ENCODE results near the gene DDX10.
"Not testable (repeated sequence)": the region's sequence is repeated elsewhere in the genome, so short reads cannot be mapped to it uniquely, and the experiment has no call there.

Gene DDX10

DNA sequence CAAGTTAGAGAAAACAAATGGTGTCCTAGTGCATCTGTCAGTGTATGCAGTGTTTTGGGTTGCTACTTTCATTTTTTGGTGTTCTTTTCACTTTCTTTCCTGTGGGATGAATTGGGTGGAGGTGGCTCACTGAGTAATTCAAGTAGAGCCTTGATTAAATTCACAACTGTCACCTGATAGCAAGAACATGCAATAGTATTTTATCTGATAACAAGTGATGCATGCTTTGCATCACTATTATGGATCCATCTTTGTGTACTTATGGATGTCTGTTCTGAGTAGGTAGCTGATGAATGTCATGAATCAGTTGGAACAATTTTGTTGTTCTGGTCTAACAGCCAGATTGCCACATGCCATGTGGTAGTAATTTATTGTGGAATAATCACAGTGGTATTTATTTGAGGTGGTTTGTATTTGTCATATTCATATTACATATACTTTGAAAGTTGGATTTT, 87.5 kb downstream of the DDX10 start:
- TF ChIP-seq GATA1 (IDR thresholded peaks at IDR 0.05; ENCODE audit: low read depth, low read length) (no peak), POLR2A (IDR thresholded peaks at IDR 0.05; ENCODE audit: low read length) (no peak)
- DNase-seq, result no peak

DNA sequence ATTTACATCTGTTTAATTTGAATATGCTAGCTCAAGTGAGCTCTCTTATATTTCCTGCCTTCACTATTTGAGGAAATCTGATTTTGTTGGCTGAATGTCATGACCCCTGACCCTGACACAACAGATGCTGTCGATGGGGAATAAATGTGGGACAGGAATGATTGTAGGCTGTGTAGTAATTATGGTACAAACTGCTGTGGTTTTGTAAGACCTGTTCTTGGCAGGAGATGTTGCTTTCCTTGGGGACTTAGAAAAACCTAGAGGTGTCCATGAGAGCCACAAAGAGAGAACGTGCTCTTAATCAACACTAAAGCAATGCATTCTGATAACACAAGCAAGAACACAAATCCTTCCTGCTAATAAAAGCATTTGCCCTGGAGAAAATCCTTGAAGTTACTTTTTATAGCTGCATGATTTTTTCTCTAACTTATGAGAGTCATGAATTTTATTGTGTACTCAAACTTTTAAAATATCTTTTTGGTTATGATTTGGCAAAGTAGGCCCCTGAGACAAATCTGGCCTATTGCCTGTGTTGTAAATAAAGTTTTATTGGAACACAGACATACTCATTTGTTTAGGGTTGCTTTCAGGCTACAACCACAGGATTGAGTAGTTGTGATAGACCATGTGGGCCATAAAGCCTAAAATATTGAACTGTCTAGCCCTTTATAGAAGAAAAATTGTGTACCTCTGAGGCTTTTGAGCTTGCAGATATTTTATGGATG, 90.2 kb downstream of the DDX10 start:
- TF ChIP-seq GATA1 (IDR thresholded peaks at IDR 0.05; ENCODE audit: low read depth, low read length) (no peak), POLR2A (IDR thresholded peaks at IDR 0.05; ENCODE audit: low read length) (no peak)
- DNase-seq, result no peak

DNA sequence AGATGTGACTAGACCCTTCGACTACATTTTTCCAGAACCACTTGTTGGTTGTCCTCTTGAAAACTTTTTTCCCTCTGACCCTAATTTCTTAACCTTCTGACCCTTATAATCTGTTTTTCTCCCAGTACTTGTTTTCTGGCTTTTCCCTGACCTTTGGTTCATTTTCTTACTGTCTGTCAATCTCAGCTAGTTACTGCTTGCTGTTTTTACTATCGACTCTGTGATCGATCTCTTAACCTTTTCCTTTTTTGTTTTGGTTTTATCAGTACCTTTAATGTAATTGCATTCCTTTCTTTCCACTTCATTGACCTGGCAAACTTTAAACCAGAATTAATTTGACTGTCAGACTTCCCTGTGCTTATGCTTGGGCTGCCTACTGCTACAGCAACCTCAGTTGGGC, 92.8 kb downstream of the DDX10 start:
- DNase-seq, result no peak
- TF ChIP-seq GATA1 (IDR thresholded peaks at IDR 0.05; ENCODE audit: low read depth, low read length), result no peak
- TF ChIP-seq POLR2A (IDR thresholded peaks at IDR 0.05; ENCODE audit: low read length), result no peak

- TF ChIP-seq POLR2A (IDR thresholded peaks at IDR 0.05; ENCODE audit: low read length), result no peak
- no peak for TF ChIP-seq GATA1 (IDR thresholded peaks at IDR 0.05; ENCODE audit: low read depth, low read length)
- DNase-seq, result no peak
These were observed 93.6 kb downstream of the DDX10 start for GRCh38 chr11:108758458-108758857.

GRCh38 chr11:108766596-108767173, 101.8 kb downstream of the DDX10 start:
- TF ChIP-seq GATA1 (IDR thresholded peaks at IDR 0.05; ENCODE audit: low read depth, low read length), result no peak
- no peak for TF ChIP-seq POLR2A (IDR thresholded peaks at IDR 0.05; ENCODE audit: low read length)

DNA sequence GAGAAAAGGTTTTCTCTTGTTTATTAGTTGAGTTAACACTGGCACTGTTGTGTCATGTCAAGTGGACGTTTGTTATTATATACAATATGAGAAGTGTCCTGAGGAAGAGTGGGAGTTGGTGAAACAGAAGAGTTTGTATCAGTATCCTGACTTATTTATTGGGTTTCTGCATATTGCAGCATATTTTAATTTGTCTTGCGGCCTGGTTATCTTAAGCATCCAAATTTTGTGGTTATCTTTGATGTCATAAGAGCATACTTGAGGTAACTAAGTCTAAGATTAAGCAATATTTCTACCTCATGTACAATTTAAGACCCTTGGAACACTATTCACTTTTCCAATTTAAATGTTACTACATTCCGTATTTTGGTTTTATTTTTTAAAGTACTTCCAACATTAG, 103.5 kb downstream of the DDX10 start:
- no peak for DNase-seq
- TF ChIP-seq POLR2A (IDR thresholded peaks at IDR 0.05; ENCODE audit: low read length) (no peak), GATA1 (IDR thresholded peaks at IDR 0.05; ENCODE audit: low read depth, low read length) (no peak)

More at GRCh38 chr11:108766596-108767173, 101.8 kb downstream of the DDX10 start:
- no peak for DNase-seq

GRCh38 chr11:108768964-108769363, 104.1 kb downstream of the DDX10 start:
- TF ChIP-seq GATA1 (IDR thresholded peaks at IDR 0.05; ENCODE audit: low read depth, low read length) (no peak), POLR2A (IDR thresholded peaks at IDR 0.05; ENCODE audit: low read length) (no peak)
- no peak for DNase-seq

DNA sequence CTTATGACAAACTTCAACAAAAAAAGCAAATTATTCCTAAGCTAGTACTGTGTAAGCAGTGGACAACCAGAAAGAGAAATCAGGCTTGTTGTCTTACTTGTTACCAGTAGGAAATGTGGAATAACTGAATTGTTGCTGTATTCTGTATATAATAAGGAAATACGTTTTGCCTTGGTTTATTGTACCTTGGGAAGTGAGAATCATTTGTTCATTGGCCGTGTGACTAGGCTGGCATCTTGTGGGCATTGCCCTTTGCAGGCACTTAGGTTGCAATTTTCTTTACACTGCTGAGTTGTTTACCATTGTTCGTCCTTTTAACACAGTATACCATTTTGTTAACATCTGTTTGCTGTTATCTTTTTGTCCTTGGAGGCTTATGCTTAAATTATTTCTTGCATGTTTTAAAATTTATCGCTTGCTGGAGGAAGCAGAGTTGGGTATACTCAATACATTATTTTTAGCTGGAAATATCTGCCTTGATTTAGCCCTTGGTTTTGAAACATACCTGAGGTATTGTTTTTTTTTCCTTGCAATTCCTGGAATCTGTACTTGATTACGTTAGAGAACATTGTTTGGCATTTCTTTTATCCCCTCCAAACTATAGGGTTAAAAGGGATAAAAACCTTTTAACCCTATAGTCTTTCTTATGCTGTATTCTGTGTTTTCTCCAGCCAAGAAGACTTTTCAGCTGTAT, 109.3 kb downstream of the DDX10 start:
- TF ChIP-seq POLR2A (IDR thresholded peaks at IDR 0.05; ENCODE audit: low read length) (no peak), GATA1 (IDR thresholded peaks at IDR 0.05; ENCODE audit: low read depth, low read length) (no peak)
- no peak for DNase-seq

DNA sequence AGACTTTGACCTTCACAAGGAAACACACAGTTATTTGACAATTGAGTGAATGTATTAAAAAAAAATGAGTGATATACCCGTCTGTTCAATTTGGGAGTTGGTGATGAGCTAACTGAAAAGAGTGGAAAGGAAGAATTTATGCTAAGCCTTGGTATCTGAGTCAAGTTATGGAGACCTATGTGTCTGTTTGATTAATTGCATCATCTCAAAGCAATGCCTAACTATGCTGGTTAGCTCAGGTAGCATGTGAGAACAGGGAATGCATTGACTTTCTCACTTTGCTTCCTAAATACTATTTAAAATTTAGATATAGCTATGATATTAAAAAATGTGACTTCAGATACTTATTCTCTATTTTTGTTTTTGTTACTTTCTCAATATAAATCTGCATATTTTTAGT, 110.5 kb downstream of the DDX10 start:
- DNase-seq, result no peak
- TF ChIP-seq GATA1 (IDR thresholded peaks at IDR 0.05; ENCODE audit: low read depth, low read length) (no peak), POLR2A (IDR thresholded peaks at IDR 0.05; ENCODE audit: low read length) (no peak)

GRCh38 chr11:108779147-108779546, 114.3 kb downstream of the DDX10 start:
- not testable (repeated sequence) for DNase-seq

DNA sequence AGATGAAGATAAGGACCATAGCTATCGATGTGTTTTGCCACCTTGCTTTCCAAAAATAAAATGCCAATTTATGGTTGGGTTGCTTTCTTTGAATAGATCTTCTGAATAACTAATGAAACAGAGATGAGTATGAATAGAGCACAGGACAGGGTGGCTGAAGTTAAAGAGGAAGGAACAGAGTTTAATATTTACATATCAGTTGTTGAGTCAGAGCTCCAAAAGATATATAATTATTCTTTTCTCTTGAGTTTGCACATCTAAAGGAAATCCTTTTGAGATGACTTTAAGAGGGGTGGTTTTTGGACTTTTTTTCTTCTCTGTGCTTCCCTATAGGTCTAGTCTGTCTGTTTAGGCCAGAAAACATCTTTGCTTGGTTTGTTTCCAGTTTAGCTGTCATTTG, 115.2 kb downstream of the DDX10 start:
- no peak for DNase-seq
- TF ChIP-seq POLR2A (IDR thresholded peaks at IDR 0.05; ENCODE audit: low read length), result no peak
- TF ChIP-seq GATA1 (IDR thresholded peaks at IDR 0.05; ENCODE audit: low read depth, low read length), result no peak

- no peak for DNase-seq
- TF ChIP-seq POLR2A (IDR thresholded peaks at IDR 0.05; ENCODE audit: low read length) (no peak), GATA1 (IDR thresholded peaks at IDR 0.05; ENCODE audit: low read depth, low read length) (no peak)
These were observed 117.1 kb downstream of the DDX10 start for GRCh38 chr11:108781946-108782345.

DNA sequence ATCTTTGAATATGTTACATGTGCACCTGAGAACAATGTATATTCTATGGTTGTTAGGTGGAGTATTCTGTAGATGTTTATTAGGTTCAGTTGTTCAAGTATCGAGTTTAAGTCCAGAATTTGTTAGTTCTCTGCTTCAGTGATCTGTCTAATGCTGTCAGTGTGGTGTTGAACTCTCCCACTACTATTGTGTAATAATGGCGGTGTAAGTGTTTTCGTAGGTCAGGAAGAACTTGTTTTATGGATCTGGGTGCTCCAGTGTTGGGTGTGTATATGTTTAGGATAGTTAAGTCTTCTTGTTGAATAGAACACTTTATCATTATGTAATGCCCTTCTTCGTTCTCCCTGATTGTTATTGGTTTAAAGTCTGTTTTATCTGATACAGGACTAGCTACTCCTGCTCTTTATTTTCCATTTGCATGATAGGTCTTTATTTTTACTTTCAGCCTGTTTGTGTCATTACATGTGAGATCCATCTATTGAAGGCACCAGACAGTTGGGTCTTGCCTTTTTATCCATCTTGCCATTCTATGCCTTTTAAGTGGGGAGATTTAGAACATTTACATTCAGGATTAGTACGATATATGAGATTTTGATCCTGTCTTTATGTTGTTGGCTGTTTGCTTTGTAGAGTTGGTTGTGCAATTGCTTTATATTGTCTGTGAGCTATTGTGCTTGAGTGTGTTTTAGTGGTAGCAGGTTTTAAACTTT, 121.6 kb downstream of the DDX10 start:
- DNase-seq, result no peak
- TF ChIP-seq GATA1 (IDR thresholded peaks at IDR 0.05; ENCODE audit: low read depth, low read length) (no peak), POLR2A (IDR thresholded peaks at IDR 0.05; ENCODE audit: low read length) (no peak)

GRCh38 chr11:108787105-108787504, 122.2 kb downstream of the DDX10 start:
- DNase-seq, result no peak
- TF ChIP-seq POLR2A (IDR thresholded peaks at IDR 0.05; ENCODE audit: low read length), result no peak
- TF ChIP-seq GATA1 (IDR thresholded peaks at IDR 0.05; ENCODE audit: low read depth, low read length), result no peak

Measured in erythroblast (primary cell).